ENCODE measurements around the gene L1CAM.

L1CAM gene

GRCh38 chrX:153878969-153879653, 6.9 kb downstream of the L1CAM start:
- DNase-seq (ENCODE audit: low spot score) (no peak), FAIRE-seq (no peak)

GRCh38 chrX:153878345-153878744, 7.6 kb downstream of the L1CAM start:
- no peak for FAIRE-seq
- DNase-seq (ENCODE audit: low spot score), result no peak

GRCh38 chrX:153877571-153878261, 8.3 kb downstream of the L1CAM start:
- FAIRE-seq (no peak), DNase-seq (ENCODE audit: low spot score) (no peak)

- DNase-seq (ENCODE audit: low spot score) (no peak), FAIRE-seq (no peak)
Observed at GRCh38 chrX:153876112-153876491, 9.9 kb downstream of the L1CAM start.

GRCh38 chrX:153875391-153876111, 10.4 kb downstream of the L1CAM start:
- FAIRE-seq, result no peak
- DNase-seq (ENCODE audit: low spot score), result no peak

GRCh38 chrX:153874366-153875125, 11.4 kb downstream of the L1CAM start:
- no peak for FAIRE-seq

GRCh38 chrX:153874085-153874365, 11.9 kb downstream of the L1CAM start:
- FAIRE-seq (no peak), DNase-seq (ENCODE audit: low spot score) (no peak)

More at GRCh38 chrX:153874366-153875125, 11.4 kb downstream of the L1CAM start:
- DNase-seq (ENCODE audit: low spot score), result no peak

GRCh38 chrX:153873282-153874084, 12.5 kb downstream of the L1CAM start:
- no peak for FAIRE-seq
- DNase-seq (ENCODE audit: low spot score), result no peak

GRCh38 chrX:153871946-153872878, 13.8 kb downstream of the L1CAM start:
- FAIRE-seq (no peak), DNase-seq (ENCODE audit: low spot score) (no peak)

- DNase-seq (ENCODE audit: low spot score) (no peak), FAIRE-seq (no peak)
Observed at GRCh38 chrX:153871451-153871850, 14.5 kb downstream of the L1CAM start.

- DNase-seq (ENCODE audit: low spot score) (no peak), FAIRE-seq (no peak)
Observed at GRCh38 chrX:153870791-153871360, 15.1 kb downstream of the L1CAM start.

GRCh38 chrX:153870288-153870690, 15.7 kb downstream of the L1CAM start:
- DNase-seq (ENCODE audit: low spot score) (no peak), FAIRE-seq (no peak)

- FAIRE-seq (no peak), DNase-seq (ENCODE audit: low spot score) (no peak)
Observed at GRCh38 chrX:153869473-153870287, 16.3 kb downstream of the L1CAM start.

GRCh38 chrX:153868576-153869472, 17.1 kb downstream of the L1CAM start:
- no peak for DNase-seq (ENCODE audit: low spot score)

GRCh38 chrX:153867671-153868070, 18.3 kb downstream of the L1CAM start:
- no peak for FAIRE-seq
- DNase-seq (ENCODE audit: low spot score), result no peak

More at GRCh38 chrX:153868576-153869472, 17.1 kb downstream of the L1CAM start:
- no peak for FAIRE-seq

- FAIRE-seq (no peak), DNase-seq (ENCODE audit: low spot score) (no peak)
Observed at GRCh38 chrX:153867139-153867538, 18.8 kb downstream of the L1CAM start.

- DNase-seq (ENCODE audit: low spot score), result no peak
- no peak for FAIRE-seq
Observed at GRCh38 chrX:153866302-153867019, 19.5 kb downstream of the L1CAM start.

All from RCC 7860 (cell line).